ENCODE data around the gene PRTG. TPM values are rescaled to one million over a fixed set of nuclear protein-coding genes. Genes with fewer than 3 reads are reported as not detected.

Gene PRTG
- total RNA-seq, 6 experiments from 2014 or later: 0.06 to 0.22 (median 0.12) TPM

- ATAC-seq: no peak
- Histone ChIP-seq H3K27me3 (no peaks in the 10 kb centered on the region), H3K27ac (no peak overlapping the region), H3K4me3 (no peak overlapping the region), H3K36me3 (no peaks in the 10 kb centered on the region), H3K9me3 (no peaks in the 10 kb centered on the region), H3K4me1 (peaks cover 0 to 4% (median 0%) of the 10 kb centered on the region in 4 donors)
- no peak for DNase-seq
- intact Hi-C loops (cut with DNase I): no loop called here
- WGBS (ENCODE audit: insufficient coverage, low coverage, low lambda C conversion rate, missing lambda C conversion rate): 58% methylated on average over 3 of the region's 3 CpGs
- TF ChIP-seq POLR2A (IDR thresholded peaks at IDR 0.05): no peak
Observed at GRCh38 chr15:55590788-55591187, 152.2 kb downstream of the PRTG start.

- Histone ChIP-seq H3K27ac (no peak overlapping the region), H3K27me3 (no peaks in the 10 kb centered on the region), H3K4me1 (peaks cover 0 to 4% (median 0%) of the 10 kb centered on the region in 4 donors), H3K4me3 (no peak overlapping the region), H3K36me3 (no peaks in the 10 kb centered on the region), H3K9me3 (no peaks in the 10 kb centered on the region)
- DNase-seq (no peak), ATAC-seq (no peak)
- TF ChIP-seq POLR2A (IDR thresholded peaks at IDR 0.05): no peak
- no peak for TF ChIP-seq CTCF (IDR thresholded peaks at IDR 0.05)
- WGBS (ENCODE audit: insufficient coverage, low coverage, low lambda C conversion rate, missing lambda C conversion rate): 69% methylated on average over 9 of the region's 10 CpGs
- intact Hi-C loops (cut with DNase I): no loop called here
Observed at GRCh38 chr15:55589287-55589686, 153.7 kb downstream of the PRTG start.

DNA sequence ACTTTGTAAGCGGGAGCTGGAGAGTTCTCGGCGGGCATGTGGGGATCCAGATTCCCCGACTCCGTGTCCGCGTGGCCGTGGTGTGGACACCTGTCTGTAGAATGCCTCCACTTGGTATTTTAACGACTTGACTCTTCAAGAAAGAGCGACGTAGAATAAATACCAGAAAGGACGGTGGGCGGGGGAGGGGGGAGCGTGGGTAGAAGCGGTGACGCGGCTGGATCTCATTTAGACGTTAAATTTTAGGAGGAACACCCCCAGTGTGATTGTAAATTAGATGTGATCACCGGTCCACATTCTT is 154.2 kb downstream of the PRTG start:
- intact Hi-C loops (cut with DNase I): no loop called here
- DNase-seq (no peak), ATAC-seq (no peak)
- H3K4me3 ChIP-seq: peak overlapping the region; percentile 23 to 53 (median 29)
- peaks cover 0 to 4% (median 0%) of the 10 kb centered on the region in 4 donors for H3K4me1 ChIP-seq
- no peaks in the 10 kb centered on the region for H3K27me3 ChIP-seq
- H3K9me3 ChIP-seq: no peaks in the 10 kb centered on the region
- 13% methylated on average over 15 of the region's 19 CpGs for WGBS (ENCODE audit: insufficient coverage, low coverage, low lambda C conversion rate, missing lambda C conversion rate)
- H3K36me3 ChIP-seq: no peaks in the 10 kb centered on the region
- TF ChIP-seq CTCF (IDR thresholded peaks at IDR 0.05): no peak
- no peak for TF ChIP-seq POLR2A (IDR thresholded peaks at IDR 0.05)
- H3K27ac ChIP-seq: no peak overlapping the region

DNA sequence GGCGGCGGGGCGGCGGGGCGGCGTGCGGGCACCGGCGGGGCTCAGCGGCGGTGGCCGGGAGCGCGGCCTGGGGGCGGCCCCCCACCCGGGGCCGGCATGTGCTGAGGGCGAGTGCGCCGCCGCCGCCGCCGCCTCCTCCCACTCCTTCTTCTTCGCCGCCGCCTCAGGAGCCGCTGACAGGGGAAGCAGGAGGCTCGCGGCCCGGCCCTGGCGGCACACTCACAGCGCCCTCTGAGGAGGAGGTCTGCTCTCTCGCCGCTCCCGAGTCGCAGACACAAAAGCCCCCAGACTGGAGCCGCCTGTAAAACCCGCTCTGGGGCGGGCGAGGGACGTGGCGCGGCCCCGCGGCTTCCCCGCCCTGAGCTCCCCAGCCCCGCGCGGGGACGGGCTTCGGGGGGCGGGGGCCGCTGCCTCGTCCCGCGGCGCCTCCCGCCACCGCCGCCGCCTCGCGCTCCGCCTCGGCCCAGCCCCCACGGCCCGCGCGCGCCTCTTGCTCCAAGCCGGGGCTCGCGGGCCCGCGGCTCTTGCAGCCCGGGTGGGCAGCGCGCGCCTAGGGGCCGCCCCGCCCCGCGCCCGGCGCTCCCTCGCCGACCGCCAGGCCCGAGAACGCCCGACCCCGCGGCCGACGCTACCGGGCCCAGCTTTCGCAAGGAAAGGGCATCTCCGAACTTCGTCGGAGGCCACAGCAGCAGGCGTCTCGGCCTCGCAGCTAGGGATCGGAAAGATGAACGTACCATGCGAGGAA is 154.7 kb downstream of the PRTG start, which contains the start of gene PYGO1:
TSS of gene PYGO1 (minus strand) at position 276 of the 745 bp plus-strand sequence. CDS start 462 bp downstream, outside the sequence.
- H3K27me3 ChIP-seq: no peaks in the 10 kb centered on the region
- TF ChIP-seq POLR2A (IDR thresholded peaks at IDR 0.05) (no peak), CTCF (IDR thresholded peaks at IDR 0.05) (no peak)
- peak within 1 kb of the TSS; percentile 33 to 53 (median 36) for H3K4me3 ChIP-seq
- H3K9me3 ChIP-seq: no peaks in the 10 kb centered on the region
- 3% methylated on average over 9 of the region's 107 CpGs for WGBS (ENCODE audit: insufficient coverage, low coverage, low lambda C conversion rate, missing lambda C conversion rate)
- peaks cover 0 to 4% (median 0%) of the 10 kb centered on the region in 4 donors for H3K4me1 ChIP-seq
- DNase-seq: peak in 1 of 3 donors; percentile 50
- ATAC-seq: peak; percentile 47 to 69 (median 60)
- no peaks in the 10 kb centered on the region for H3K36me3 ChIP-seq
- H3K27ac ChIP-seq: no peak within 1 kb of the TSS
- intact Hi-C loops (cut with DNase I): no loop called here

DNA sequence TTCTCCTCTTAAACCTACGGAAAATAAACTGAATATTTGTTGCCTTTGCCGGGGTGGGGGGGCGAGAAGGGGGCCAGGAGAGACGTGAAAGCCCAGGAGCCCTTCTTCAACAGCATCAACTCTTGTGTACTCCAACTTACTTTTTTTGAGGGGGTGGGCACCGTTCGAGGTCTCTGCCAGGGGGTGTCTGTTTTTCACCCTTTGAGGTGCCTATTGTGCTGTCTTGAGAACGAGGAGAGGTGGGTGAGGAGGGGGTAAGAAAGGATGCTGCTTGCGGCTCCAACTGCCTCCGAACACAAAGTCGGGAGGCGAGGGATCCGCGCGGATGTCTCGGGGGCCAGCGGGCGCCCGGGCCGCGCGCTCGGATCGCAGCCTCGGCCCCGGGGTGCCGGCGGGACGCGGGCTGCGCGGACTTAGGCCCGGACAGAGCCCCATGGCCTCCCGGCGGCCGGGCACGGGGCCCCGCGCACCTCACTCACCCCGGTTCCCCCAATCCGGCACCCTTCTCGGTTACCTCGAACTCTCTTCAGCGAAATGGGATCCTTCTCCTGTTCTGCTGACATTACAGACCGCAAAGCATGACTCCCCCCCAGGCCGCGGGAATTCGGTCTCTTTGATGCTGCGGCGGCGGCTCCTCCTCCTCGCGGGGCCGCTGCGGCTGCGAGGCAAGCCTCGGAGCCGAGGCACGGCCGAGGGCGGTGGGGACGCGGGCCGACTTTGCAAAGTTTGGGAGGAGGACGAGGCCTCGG is 155.5 kb downstream of the PRTG start:
- Histone ChIP-seq H3K4me3 (peak overlapping the region; percentile 25 to 53 (median 36)), H3K27ac (no peak overlapping the region), H3K9me3 (no peaks in the 10 kb centered on the region), H3K27me3 (no peaks in the 10 kb centered on the region), H3K36me3 (no peaks in the 10 kb centered on the region), H3K4me1 (peaks cover 0 to 4% (median 0%) of the 10 kb centered on the region in 4 donors)
- peak in 3 of 4 donors; percentile 19 to 47 (median 33) for ATAC-seq
- no peak for TF ChIP-seq POLR2A (IDR thresholded peaks at IDR 0.05)
- TF ChIP-seq CTCF (IDR thresholded peaks at IDR 0.05): no peak
- DNase-seq: no peak
- 32% methylated on average over 9 of the region's 65 CpGs for WGBS (ENCODE audit: insufficient coverage, low coverage, low lambda C conversion rate, missing lambda C conversion rate)
- intact Hi-C loops (cut with DNase I): no loop called here
